ENCODE results near the gene SLK.

Gene SLK

GRCh38 chr10:104056619-104057273, 89.8 kb downstream of the SLK start:
- H3K4me3 ChIP-seq (ENCODE audit: low read depth, low read length), result no peak overlapping the region
- TF ChIP-seq CTCF (IDR thresholded peaks at IDR 0.05; ENCODE audit: insufficient read depth, low read depth, low read length, missing control alignments), result no peak
- no peak for DNase-seq (ENCODE audit: low read depth)

- no peak for DNase-seq (ENCODE audit: low read depth)
- no peak overlapping the region for H3K4me3 ChIP-seq (ENCODE audit: low read depth, low read length)
- no peak for TF ChIP-seq CTCF (IDR thresholded peaks at IDR 0.05; ENCODE audit: insufficient read depth, low read depth, low read length, missing control alignments)
These were observed 90.8 kb downstream of the SLK start for GRCh38 chr10:104057717-104058116.

- DNase-seq (ENCODE audit: low read depth), result no peak
- no peak for TF ChIP-seq CTCF (IDR thresholded peaks at IDR 0.05; ENCODE audit: insufficient read depth, low read depth, low read length, missing control alignments)
- no peak overlapping the region for H3K4me3 ChIP-seq (ENCODE audit: low read depth, low read length)
These were observed 92.4 kb downstream of the SLK start for GRCh38 chr10:104059364-104059763.

- no peak overlapping the region for H3K4me3 ChIP-seq (ENCODE audit: low read depth, low read length)
- TF ChIP-seq CTCF (IDR thresholded peaks at IDR 0.05; ENCODE audit: insufficient read depth, low read depth, low read length, missing control alignments), result no peak
- no peak for DNase-seq (ENCODE audit: low read depth)
These were observed 94.3 kb downstream of the SLK start for GRCh38 chr10:104061196-104061595.

GRCh38 chr10:104065748-104066147, 98.8 kb downstream of the SLK start:
- TF ChIP-seq CTCF (IDR thresholded peaks at IDR 0.05; ENCODE audit: insufficient read depth, low read depth, low read length, missing control alignments), result no peak
- DNase-seq (ENCODE audit: low read depth), result no peak
- H3K4me3 ChIP-seq (ENCODE audit: low read depth, low read length), result no peak overlapping the region

- TF ChIP-seq CTCF (IDR thresholded peaks at IDR 0.05; ENCODE audit: insufficient read depth, low read depth, low read length, missing control alignments), result no peak
- H3K4me3 ChIP-seq (ENCODE audit: low read depth, low read length), result no peak overlapping the region
- no peak for DNase-seq (ENCODE audit: low read depth)
These were observed 100.0 kb downstream of the SLK start for GRCh38 chr10:104066945-104067344.

GRCh38 chr10:104067525-104067924, 100.6 kb downstream of the SLK start:
- TF ChIP-seq CTCF (IDR thresholded peaks at IDR 0.05; ENCODE audit: insufficient read depth, low read depth, low read length, missing control alignments), result no peak
- no peak overlapping the region for H3K4me3 ChIP-seq (ENCODE audit: low read depth, low read length)
- DNase-seq (ENCODE audit: low read depth), result no peak

All from GM12865 (cell line).